ENCODE results near the gene LCOR. TPM values are rescaled to one million over a fixed set of nuclear protein-coding genes. Genes with fewer than 3 reads are reported as not detected.

Gene LCOR
- total and polyA plus RNA-seq, 4 donors, result 2.5 to 31.2 (median 14.5) TPM

DNA sequence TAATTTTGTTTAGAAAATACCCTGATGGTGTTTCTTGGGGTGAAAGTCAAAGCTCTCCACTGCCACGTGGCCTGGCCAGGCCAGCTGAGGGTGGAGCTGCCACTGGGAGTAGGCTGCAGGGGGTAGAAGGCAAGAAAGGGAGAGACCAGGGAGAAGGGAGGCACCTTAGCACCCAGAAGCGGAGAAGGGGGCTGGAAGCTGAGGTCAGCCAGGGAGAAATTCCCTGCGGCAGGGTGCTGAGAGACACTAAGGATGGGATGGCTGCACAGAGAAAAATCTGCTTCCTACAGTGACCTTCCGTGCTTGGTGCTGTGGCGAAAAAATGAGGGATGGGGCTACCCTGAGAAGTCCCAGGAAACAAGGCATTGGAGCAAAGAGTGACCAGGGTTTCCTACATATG is 210.0 kb downstream of the LCOR start (continued):
- TF ChIP-seq, protein P1, sequence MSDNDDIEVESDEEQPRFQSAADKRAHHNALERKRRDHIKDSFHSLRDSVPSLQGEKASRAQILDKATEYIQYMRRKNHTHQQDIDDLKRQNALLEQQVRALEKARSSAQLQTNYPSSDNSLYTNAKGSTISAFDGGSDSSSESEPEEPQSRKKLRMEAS (IDR thresholded peaks at IDR 0.05), result no peak
- TF ChIP-seq SP1 (IDR thresholded peaks at IDR 0.05) (no peak), FOXA1 (IDR thresholded peaks at IDR 0.05) (no peak), JUND (IDR thresholded peaks at IDR 0.05) (no peak)

GRCh38 chr10:97042716-97043562 is 210.8 kb downstream of the LCOR start:
- no peaks in the 10 kb centered on the region for H3K9me3 ChIP-seq (ENCODE audit: control insufficient read depth in 4 of 4, low read length in 3 of 4)
- H3K27me3 ChIP-seq (ENCODE audit: control insufficient read depth in 4 of 4, insufficient read depth in 4 of 4, low read length in 3 of 4), result no peaks in the 10 kb centered on the region
- peaks cover 0 to 2% (median under 1%) of the 10 kb centered on the region in 4 donors for H3K4me1 ChIP-seq (ENCODE audit: control insufficient read depth in 4 of 4, insufficient read depth in 4 of 4, low read length in 3 of 4)
- DNase-seq (ENCODE audit: low spot score), result no peak
- 92% methylated on average over 38 of the region's 38 CpGs for WGBS
- no peak overlapping the region for H3K9ac ChIP-seq (ENCODE audit: low read depth in 1 of 2, low read length in 2 of 2)
- H3K27ac ChIP-seq (ENCODE audit: low read depth in 1 of 2, low read length in 2 of 2), result no peak overlapping the region
- H3K4me3 ChIP-seq (ENCODE audit: low read depth in 1 of 3, low read length in 3 of 3), result no peak overlapping the region
- TF ChIP-seq CTCF (IDR thresholded peaks at IDR 0.05; ENCODE audit: low read depth, low read length, missing input control) (no peak), YY1 (IDR thresholded peaks at IDR 0.05) (no peak), FOXA1 (IDR thresholded peaks at IDR 0.05) (no peak), GABPA (IDR thresholded peaks at IDR 0.05 in 1 of 2, conservative IDR thresholded peaks at IDR 0.05 in 1 of 2) (no peak), REST (IDR thresholded peaks at IDR 0.05) (no peak), SP1 (IDR thresholded peaks at IDR 0.05) (no peak), RAD21 (IDR thresholded peaks at IDR 0.05) (no peak), RXRA (IDR thresholded peaks at IDR 0.05) (no peak), NR2F2 (IDR thresholded peaks at IDR 0.05) (no peak), EGR1 (IDR thresholded peaks at IDR 0.05; ENCODE audit: low read depth in 2 of 2) (no peak)
- TF ChIP-seq, protein P1 (IDR thresholded peaks at IDR 0.05), result no peak
- H3K36me3 ChIP-seq (ENCODE audit: control insufficient read depth in 4 of 4, insufficient read depth in 3 of 4, low read depth in 1 of 4, low read length in 3 of 4), result no peaks in the 10 kb centered on the region

- no peak for DNase-seq (ENCODE audit: low spot score)
- TF ChIP-seq CTCF (IDR thresholded peaks at IDR 0.05; ENCODE audit: low read depth, low read length, missing input control), result no peak
- no peak for TF ChIP-seq FOXA2 (IDR thresholded peaks at IDR 0.05)
- TF ChIP-seq, protein P2, sequence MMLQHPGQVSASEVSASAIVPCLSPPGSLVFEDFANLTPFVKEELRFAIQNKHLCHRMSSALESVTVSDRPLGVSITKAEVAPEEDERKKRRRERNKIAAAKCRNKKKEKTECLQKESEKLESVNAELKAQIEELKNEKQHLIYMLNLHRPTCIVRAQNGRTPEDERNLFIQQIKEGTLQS (IDR thresholded peaks at IDR 0.05), result no peak
- TF ChIP-seq ZBTB33 (IDR thresholded peaks at IDR 0.05), result no peak
- no peak for TF ChIP-seq SP1 (IDR thresholded peaks at IDR 0.05)
- no peak for TF ChIP-seq RXRA (IDR thresholded peaks at IDR 0.05)
- no peak for TF ChIP-seq JUND (IDR thresholded peaks at IDR 0.05)
- TF ChIP-seq TAF1 (conservative IDR thresholded peaks at IDR 0.05), result no peak
- TF ChIP-seq, protein P1 (IDR thresholded peaks at IDR 0.05), result no peak
- no peak for TF ChIP-seq HNF4A (conservative IDR thresholded peaks at IDR 0.05)
- no peak overlapping the region for H3K9ac ChIP-seq (ENCODE audit: low read depth in 1 of 2, low read length in 2 of 2)
- no peaks in the 10 kb centered on the region for H3K27me3 ChIP-seq (ENCODE audit: control insufficient read depth in 4 of 4, insufficient read depth in 4 of 4, low read length in 3 of 4)
- H3K9me3 ChIP-seq (ENCODE audit: control insufficient read depth in 4 of 4, low read length in 3 of 4), result no peaks in the 10 kb centered on the region
- H3K4me3 ChIP-seq (ENCODE audit: low read depth in 1 of 3, low read length in 3 of 3), result no peak overlapping the region
- no peaks in the 10 kb centered on the region for H3K36me3 ChIP-seq (ENCODE audit: control insufficient read depth in 4 of 4, insufficient read depth in 3 of 4, low read depth in 1 of 4, low read length in 3 of 4)
- H3K4me1 ChIP-seq (ENCODE audit: control insufficient read depth in 4 of 4, insufficient read depth in 4 of 4, low read length in 3 of 4), result no peaks in the 10 kb centered on the region
- H3K27ac ChIP-seq (ENCODE audit: low read depth in 1 of 2, low read length in 2 of 2), result no peak overlapping the region
- WGBS, result 87% methylated on average over 14 of the region's 14 CpGs
Observed at GRCh38 chr10:97043563-97043855, 211.4 kb downstream of the LCOR start.
